Testis (tissue), 3 donors: ENCODE results near the gene SPOUT1. TPM values are rescaled to one million over a fixed set of nuclear protein-coding genes. Genes with fewer than 3 reads are reported as not detected.
A peak's percentile ranks its signal among the peaks of the same experiment; 100 is the strongest.

ENCODE experiments used
- DNase-seq: peaks from one replicate; pipeline ENCODE4 v3.0.0-alpha.2; 2019
- H3K27ac ChIP-seq, 2 donors: fragments of 200-600 bp; sonication (generic); one replicate each; pipeline ENCODE4 v1.5.1; 2019
- H3K27me3 ChIP-seq: fragments of 200-600 bp; sonication (generic); one replicate; pipeline ENCODE4 v1.5.1; 2019
- H3K36me3 ChIP-seq: fragments of 200-600 bp; sonication (generic); one replicate; pipeline ENCODE4 v1.5.1; 2017; ENCODE audit warnings: low read depth; ENCODE audit errors: missing control alignments
- H3K4me1 ChIP-seq: fragments of 200-600 bp; sonication (generic); one replicate; pipeline ENCODE4 v1.5.1; 2019
- H3K4me3 ChIP-seq, 2 donors: fragments of 200-600 bp; sonication (generic); one replicate each; pipeline ENCODE4 v1.5.1; 2017 to 2019
- H3K9me3 ChIP-seq: fragments of 200-600 bp; sonication (generic); one replicate; pipeline ENCODE4 v1.5.1; 2017
- CTCF ChIP-seq, 3 experiments: fragments of 450-650 bp in 2 of 3; fragments of 200-600 bp in 1 of 3; sonication (generic) in 1 of 3; IDR thresholded peaks; one replicate each; pipeline ENCODE4 v1.5.1; 2016 to 2019; ENCODE audit warnings: antibody characterized with exemption in 3 of 3, mild to moderate bottlenecking in 2 of 3, moderate library complexity in 1 of 3
- POLR2A ChIP-seq: fragments of 450-650 bp; IDR thresholded peaks from one replicate; pipeline ENCODE4 v1.6.1; 2017; ENCODE audit warnings: antibody characterized with exemption, mild to moderate bottlenecking, moderate library complexity
- WGBS, 2 donors: methylation state at CpG; one replicate each; pipeline ENCODE4 v1.1.5; 2018; 5-methylcytosine and 5-hydroxymethylcytosine counted together
- intact Hi-C: fragments of 100-400 bp; cut with DNase I; formaldehyde crosslinking; loops from one replicate; pipeline ENCODE4 v1.15.1; 2023; ENCODE audit warnings: low total_unique reads
- polyA plus RNA-seq: library from polyadenylated mRNA; stranded (reverse); fragments of 350-450 nt; fragmentation: Illumina TruSeq; extraction: RNeasy Lipid Tissue Mini Kit (QIAGEN cat#74804); gene quantifications from one replicate; pipeline ENCODE4 v1.2.3, GENCODE V29; 2014; ENCODE audit warnings: low read depth, low replicate concordance; ENCODE audit not compliant: insufficient read depth
- total RNA-seq, 2 donors: library from RNA; depleted of rRNA; stranded (reverse); fragments of >200 nt; gene quantifications; one replicate each; pipeline ENCODE4 v1.2.3, GENCODE V29; 2016

The SPOUT1 gene
- total and polyA plus RNA-seq, 3 donors from 2014 or later, result 14.4 to 43.2 (median 34.0) TPM

DNA sequence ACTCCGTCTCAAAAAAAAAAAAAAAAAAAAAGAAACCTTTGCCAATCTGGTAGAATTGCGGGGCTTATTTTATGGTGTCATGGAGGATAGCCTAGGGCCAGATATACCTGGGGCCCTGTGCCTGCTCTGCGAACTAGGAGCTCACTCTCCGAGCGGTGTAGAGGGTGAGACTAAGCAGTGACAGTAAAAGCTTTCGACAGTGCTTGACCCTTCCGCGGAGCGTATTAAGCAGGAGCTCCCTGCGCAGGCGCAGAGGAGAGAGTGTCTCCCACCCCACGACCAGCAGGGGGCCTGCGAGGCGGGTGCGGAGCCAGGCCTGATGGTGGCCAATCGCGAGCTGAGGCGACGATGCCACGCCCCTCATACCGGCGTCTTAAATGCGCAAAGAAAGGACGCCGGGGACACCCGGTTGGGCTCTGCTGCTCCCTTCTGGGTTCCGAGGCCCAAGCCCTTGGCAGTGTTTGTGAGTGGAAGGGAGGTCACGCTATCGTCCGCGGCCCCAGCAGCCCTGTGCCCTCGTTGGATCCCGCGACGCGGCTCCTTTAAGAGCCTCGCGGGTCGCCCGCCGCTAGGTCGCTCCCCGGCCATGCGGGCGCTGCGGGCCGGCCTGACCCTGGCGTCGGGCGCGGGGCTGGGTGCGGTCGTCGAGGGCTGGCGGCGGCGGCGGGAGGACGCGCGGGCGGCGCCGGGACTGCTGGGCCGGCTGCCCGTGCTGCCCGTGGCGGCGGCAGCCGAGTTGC, 11.3 kb downstream of the SPOUT1 start, which contains the start of gene ENDOG:
Gene ENDOG (plus strand): TSS at position 402 of the 740 bp plus-strand sequence. CDS start 185 bp downstream, at position 587.
- Histone ChIP-seq H3K36me3 (no peaks in the 10 kb centered on the region), H3K27ac (peak within 1 kb of the TSS; percentile 21 to 86), H3K27me3 (no peaks in the 10 kb centered on the region), H3K4me1 (no peaks in the 10 kb centered on the region), H3K4me3 (peak within 1 kb of the TSS; percentile 66), H3K9me3 (no peaks in the 10 kb centered on the region)
- WGBS, 2 donors, result 0 to 1% methylated on average over 28 to 32 of the region's 70 CpGs
- TF ChIP-seq POLR2A (peak; percentile 87), CTCF (IDR thresholded peaks at IDR 0.05) (peak; percentile 90 to 99 (median 98))
- intact Hi-C loops, result no loop called here
- DNase-seq, result peak; percentile 97

DNA sequence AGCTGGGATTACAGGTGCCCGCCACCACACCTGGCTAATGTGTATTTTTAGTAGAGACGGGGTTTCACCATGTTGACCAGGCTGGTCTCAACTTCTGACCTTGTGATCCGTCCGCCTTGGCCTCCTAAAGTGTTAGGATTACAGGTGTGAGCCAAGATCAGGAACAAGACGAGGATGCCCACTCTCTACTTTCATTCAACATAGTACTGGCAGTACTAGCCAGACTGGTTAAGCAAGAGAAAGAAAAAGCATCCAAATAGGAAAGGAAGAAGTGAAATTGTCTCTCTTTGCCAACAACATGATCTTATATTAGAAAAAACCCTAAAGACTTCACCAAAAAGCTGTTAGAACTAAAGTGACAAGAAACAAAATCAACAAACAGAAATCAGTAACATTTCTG, 18.7 kb downstream of the SPOUT1 start:
- 68 to 76% methylated on average over 5 of the region's 5 CpGs for WGBS, 2 donors
- Histone ChIP-seq H3K27ac (no peak overlapping the region), H3K4me1 (no peaks in the 10 kb centered on the region), H3K36me3 (no peaks in the 10 kb centered on the region), H3K4me3 (no peak overlapping the region), H3K27me3 (no peaks in the 10 kb centered on the region), H3K9me3 (no peaks in the 10 kb centered on the region)
- TF ChIP-seq CTCF (IDR thresholded peaks at IDR 0.05) (no peak), POLR2A (no peak)
- DNase-seq, result no peak
- intact Hi-C loops, result no loop called here

DNA sequence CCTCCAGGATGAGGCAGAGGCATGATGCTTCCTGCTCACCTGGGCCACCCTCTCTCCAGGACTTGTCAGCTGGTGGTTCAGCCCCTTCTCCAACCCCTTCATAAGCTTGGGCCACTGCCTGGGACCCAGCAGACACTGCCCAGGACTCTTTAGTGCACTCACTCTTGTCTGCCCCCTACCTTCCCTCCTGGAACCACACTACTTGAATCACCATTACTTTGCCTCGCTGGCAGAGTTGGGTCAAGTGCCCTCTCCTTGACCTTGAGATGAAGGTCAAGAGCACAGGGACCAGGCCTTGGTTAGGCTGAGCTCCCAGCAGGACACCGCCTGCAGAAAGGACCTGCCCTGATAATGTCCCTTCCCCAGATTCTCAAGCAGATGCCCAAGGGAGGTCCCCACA, 19.8 kb downstream of the SPOUT1 start:
- H3K36me3 ChIP-seq, result no peaks in the 10 kb centered on the region

DNA sequence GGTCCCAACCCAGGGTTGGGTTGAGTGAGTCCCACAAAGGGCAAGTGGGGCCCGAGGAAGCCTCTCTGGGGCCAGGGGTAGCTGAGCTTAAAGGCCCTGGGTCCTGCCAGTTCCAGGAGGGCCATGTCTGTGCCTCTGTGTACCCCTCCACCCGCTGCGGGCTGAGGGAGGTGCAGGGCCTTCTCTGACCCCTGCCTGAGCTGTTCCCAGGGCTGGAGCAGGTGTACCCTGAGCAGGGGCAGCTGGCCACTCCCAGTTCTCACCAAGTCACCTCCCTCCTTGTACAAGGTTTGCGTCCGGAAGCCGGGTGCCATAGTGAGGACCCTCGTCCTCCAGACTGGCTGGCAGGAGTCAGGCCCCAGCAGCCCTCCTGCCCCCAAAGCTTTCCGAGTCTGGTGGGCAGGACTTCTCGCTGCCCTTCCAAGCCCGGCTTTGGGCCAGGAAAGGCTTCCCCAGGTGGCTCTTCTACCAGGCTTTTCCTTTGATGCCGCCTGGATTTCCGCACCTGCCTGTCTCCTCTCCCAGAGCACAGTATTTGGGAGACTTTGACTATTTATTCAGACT, 20.5 kb downstream of the SPOUT1 start:
- no peak for DNase-seq
- H3K36me3 ChIP-seq, result no peaks in the 10 kb centered on the region
- H3K4me1 ChIP-seq, result no peaks in the 10 kb centered on the region
- no peak overlapping the region for H3K27ac ChIP-seq
- intact Hi-C loops, result no loop called here
- WGBS, 2 donors, result 95 to 97% methylated on average over 10 to 12 of the region's 12 CpGs
- no peaks in the 10 kb centered on the region for H3K9me3 ChIP-seq
- no peaks in the 10 kb centered on the region for H3K27me3 ChIP-seq
- TF ChIP-seq CTCF (IDR thresholded peaks at IDR 0.05) (no peak), POLR2A (no peak)
- no peak overlapping the region for H3K4me3 ChIP-seq

More for the DNA sequence above, 19.8 kb downstream of the SPOUT1 start:
- intact Hi-C loops, result no loop called here
- no peak for TF ChIP-seq POLR2A
- no peak for TF ChIP-seq CTCF (IDR thresholded peaks at IDR 0.05)
- H3K4me1 ChIP-seq, result no peaks in the 10 kb centered on the region
- no peaks in the 10 kb centered on the region for H3K27me3 ChIP-seq
- WGBS, 2 donors, result 44 to 60% methylated on average over 2 of the region's 2 CpGs
- DNase-seq, result no peak
- H3K9me3 ChIP-seq, result no peaks in the 10 kb centered on the region
- no peak overlapping the region for H3K27ac ChIP-seq
- H3K4me3 ChIP-seq, result no peak overlapping the region
